Spinal cord (tissue), 10 donors: ENCODE results near the gene UBQLNL. TPM values are rescaled to one million over a fixed set of nuclear protein-coding genes. Genes with fewer than 3 reads are reported as not detected.

ENCODE experiments used
- DNase-seq, 6 donors: peaks; one replicate each; pipeline versions ENCODE4 v3.0.0 to v3.0.0-alpha.2; 2013 to 2015; ENCODE audit warnings: low spot score in 6 of 6, low read depth in 4 of 6
- H3K27ac ChIP-seq: one replicate; pipeline ENCODE4 v1.5.1; 2013; ENCODE audit warnings: low read depth, low read length, control low read depth
- H3K27me3 ChIP-seq: one replicate; pipeline ENCODE4 v1.6.1; 2013; ENCODE audit warnings: low read length; ENCODE audit not compliant: control insufficient read depth, insufficient read depth
- H3K36me3 ChIP-seq: one replicate; pipeline ENCODE4 v1.6.1; 2013; ENCODE audit warnings: low read length; ENCODE audit not compliant: control insufficient read depth, insufficient read depth
- H3K4me1 ChIP-seq: one replicate; pipeline ENCODE4 v1.6.1; 2013; ENCODE audit warnings: low read length; ENCODE audit not compliant: control insufficient read depth, insufficient read depth
- H3K4me3 ChIP-seq: one replicate; pipeline ENCODE4 v1.5.1; 2013; ENCODE audit warnings: low read depth, low read length, control low read depth
- H3K9me3 ChIP-seq: one replicate; pipeline ENCODE4 v1.6.1; 2013; ENCODE audit warnings: low read length; ENCODE audit not compliant: control insufficient read depth, insufficient read depth
- WGBS: methylation state at CpG from one replicate; pipeline ENCODE4 v1.1.5; 2013; ENCODE audit warnings: missing lambda C conversion rate; ENCODE audit not compliant: insufficient coverage; 5-methylcytosine and 5-hydroxymethylcytosine counted together
- polyA plus RNA-seq, 2 donors: library from polyadenylated mRNA; unstranded; fragments of 120-200 nt; gene quantifications; one replicate each; pipeline ENCODE4 v1.2.1, GENCODE V29; 2013; ENCODE audit not compliant: insufficient read length in 2 of 2
- total RNA-seq, 2 donors: library from RNA; depleted of rRNA in 1 of 2; stranded (reverse); fragments of 120-200 nt in 1 of 2; fragments of >200 nt in 1 of 2; gene quantifications; one replicate each; pipeline versions ENCODE4 v1.2.3 to v1.2.4, GENCODE V29; 2013 to 2014
- donor health status: healthy.

Gene UBQLNL
- total and polyA plus RNA-seq, 4 donors = 0.30 to 0.59 (median 0.44) TPM

- DNase-seq = no peak
- Histone ChIP-seq H3K4me3 (no peak overlapping the region), H3K27me3 (no peaks in the 10 kb centered on the region), H3K9me3 (no peaks in the 10 kb centered on the region), H3K36me3 (no peaks in the 10 kb centered on the region), H3K27ac (no peak overlapping the region), H3K4me1 (no peaks in the 10 kb centered on the region)
- 60% methylated on average over 1 of the region's 1 CpG for WGBS
Observed at GRCh38 chr11:5541427-5541826, 24.9 kb upstream of the UBQLNL start.

DNA sequence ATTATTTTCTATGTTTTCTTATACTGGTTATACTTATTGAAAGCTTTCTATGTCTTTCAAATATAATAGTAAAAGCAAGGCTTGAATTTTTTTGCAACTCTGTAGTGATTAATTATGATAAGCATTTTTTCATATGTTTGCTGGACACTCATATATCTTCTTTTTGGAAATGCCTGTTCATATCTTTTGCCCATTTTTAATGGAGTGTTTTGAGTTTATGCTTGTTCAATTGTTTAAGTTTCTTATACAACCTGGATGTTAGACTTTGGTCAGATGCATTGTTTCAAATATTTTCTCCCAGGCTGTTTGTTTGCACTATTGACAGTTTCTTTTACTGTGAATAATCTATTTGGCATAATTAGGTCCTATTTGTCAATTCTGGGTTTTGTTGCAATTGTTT lies 20.0 kb upstream of the UBQLNL start:
- no peak for DNase-seq
- Histone ChIP-seq H3K36me3 (no peaks in the 10 kb centered on the region), H3K4me1 (no peaks in the 10 kb centered on the region), H3K9me3 (no peaks in the 10 kb centered on the region), H3K4me3 (no peak overlapping the region), H3K27me3 (no peaks in the 10 kb centered on the region), H3K27ac (no peak overlapping the region)

DNA sequence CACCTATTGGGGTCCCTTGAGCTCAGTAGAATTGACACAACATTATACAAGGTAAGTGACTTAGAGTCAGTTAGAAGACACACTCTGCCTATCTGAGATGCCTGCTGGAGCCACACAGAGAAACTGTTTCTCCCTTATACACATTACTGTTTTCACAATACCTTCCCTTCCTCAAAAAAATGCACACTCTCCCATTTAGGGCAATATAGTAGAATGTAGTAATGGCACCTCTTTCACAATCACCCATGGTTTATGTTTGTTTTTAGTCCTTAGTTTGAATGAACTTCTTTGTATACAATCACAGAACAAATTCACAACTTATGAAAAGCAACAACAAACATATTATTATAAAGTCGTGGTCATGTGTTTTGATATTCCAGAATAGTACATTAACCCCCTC lies 17.5 kb upstream of the UBQLNL start:
- H3K9me3 ChIP-seq = no peaks in the 10 kb centered on the region
- H3K27me3 ChIP-seq = no peaks in the 10 kb centered on the region
- H3K36me3 ChIP-seq = no peaks in the 10 kb centered on the region
- no peaks in the 10 kb centered on the region for H3K4me1 ChIP-seq
- no CpG with 5 or more reads among the region's 1 CpG for WGBS
- no peak for DNase-seq
- no peak overlapping the region for H3K4me3 ChIP-seq
- H3K27ac ChIP-seq = no peak overlapping the region

- WGBS = 75% methylated on average over 1 of the region's 2 CpGs
- H3K36me3 ChIP-seq = no peaks in the 10 kb centered on the region
Observed at GRCh38 chr11:5531053-5531831, 14.7 kb upstream of the UBQLNL start.

GRCh38 chr11:5528495-5528894 lies 12.0 kb upstream of the UBQLNL start:
- H3K27me3 ChIP-seq = no peaks in the 10 kb centered on the region
- no peak overlapping the region for H3K4me3 ChIP-seq
- H3K9me3 ChIP-seq = no peaks in the 10 kb centered on the region
- H3K36me3 ChIP-seq = no peaks in the 10 kb centered on the region
- H3K4me1 ChIP-seq = no peaks in the 10 kb centered on the region
- no peak overlapping the region for H3K27ac ChIP-seq
- DNase-seq = no peak
- WGBS = no CpG with 5 or more reads among the region's 1 CpG

More at GRCh38 chr11:5531053-5531831, 14.7 kb upstream of the UBQLNL start:
- H3K4me1 ChIP-seq = no peaks in the 10 kb centered on the region
- H3K27me3 ChIP-seq = no peaks in the 10 kb centered on the region
- no peak overlapping the region for H3K27ac ChIP-seq
- no peak for DNase-seq
- no peak overlapping the region for H3K4me3 ChIP-seq
- no peaks in the 10 kb centered on the region for H3K9me3 ChIP-seq

- Histone ChIP-seq H3K27me3 (no peaks in the 10 kb centered on the region), H3K36me3 (no peaks in the 10 kb centered on the region), H3K4me3 (no peak overlapping the region), H3K4me1 (no peaks in the 10 kb centered on the region), H3K9me3 (no peaks in the 10 kb centered on the region), H3K27ac (no peak overlapping the region)
- 97% methylated on average over 5 of the region's 5 CpGs for WGBS
- DNase-seq = no peak
Observed at GRCh38 chr11:5527716-5528115, 11.2 kb upstream of the UBQLNL start.

GRCh38 chr11:5524756-5525155 lies 8.3 kb upstream of the UBQLNL start:
- no peaks in the 10 kb centered on the region for H3K36me3 ChIP-seq
- no peak overlapping the region for H3K27ac ChIP-seq
- H3K9me3 ChIP-seq = no peaks in the 10 kb centered on the region
- H3K27me3 ChIP-seq = no peaks in the 10 kb centered on the region
- no peak overlapping the region for H3K4me3 ChIP-seq
- no peaks in the 10 kb centered on the region for H3K4me1 ChIP-seq
- DNase-seq = no peak
- 50% methylated on average over 2 of the region's 3 CpGs for WGBS

DNA sequence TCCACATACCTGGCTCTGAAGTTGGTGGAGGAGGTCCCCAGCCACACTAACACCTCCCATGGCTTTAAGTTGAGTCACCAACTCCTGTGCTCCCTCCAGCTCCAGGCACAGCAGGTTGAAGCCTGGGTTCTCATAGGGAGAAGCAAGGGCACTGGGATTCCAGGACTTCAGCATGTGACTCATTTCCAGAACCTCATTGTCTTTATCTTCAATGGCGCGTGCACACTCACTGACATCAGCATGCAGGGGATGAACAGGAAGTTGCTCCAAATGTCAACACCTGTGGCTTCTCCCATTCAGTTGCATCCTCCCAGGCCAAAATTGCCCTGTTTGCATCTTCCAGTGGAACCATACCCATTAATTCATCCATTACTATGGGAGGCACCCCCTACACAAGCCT lies 5.8 kb upstream of the UBQLNL start:
- H3K36me3 ChIP-seq = no peaks in the 10 kb centered on the region
- no peak overlapping the region for H3K4me3 ChIP-seq
- H3K27ac ChIP-seq = no peak overlapping the region
- DNase-seq = no peak
- no peaks in the 10 kb centered on the region for H3K4me1 ChIP-seq
- H3K9me3 ChIP-seq = no peaks in the 10 kb centered on the region
- no peaks in the 10 kb centered on the region for H3K27me3 ChIP-seq
- 100% methylated on average over 2 of the region's 2 CpGs for WGBS

DNA sequence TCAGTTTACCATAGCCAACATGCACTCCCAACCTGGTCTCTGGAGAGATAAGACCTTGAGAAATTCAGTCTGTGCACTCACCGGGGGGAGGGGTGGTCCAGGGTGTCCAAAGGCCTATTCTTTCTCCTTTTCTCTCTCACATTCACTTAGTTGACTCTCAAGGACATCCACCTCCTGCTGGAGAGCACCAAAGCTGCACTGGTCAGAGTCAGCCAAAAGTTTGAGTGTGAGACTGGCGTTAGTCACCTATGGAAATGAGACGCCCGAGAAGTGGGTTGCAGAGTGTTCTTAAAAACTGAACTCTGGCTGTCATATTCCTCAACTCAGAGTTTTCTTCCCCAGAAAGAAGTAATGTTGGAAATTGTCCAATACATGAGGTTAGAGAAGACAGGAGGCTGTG lies 5.0 kb upstream of the UBQLNL start:
- H3K4me1 ChIP-seq = no peaks in the 10 kb centered on the region
- WGBS = 100% methylated on average over 1 of the region's 4 CpGs
- no peak overlapping the region for H3K27ac ChIP-seq
- no peak overlapping the region for H3K4me3 ChIP-seq
- DNase-seq = no peak
- H3K9me3 ChIP-seq = no peaks in the 10 kb centered on the region
- no peaks in the 10 kb centered on the region for H3K27me3 ChIP-seq
- H3K36me3 ChIP-seq = no peaks in the 10 kb centered on the region

DNA sequence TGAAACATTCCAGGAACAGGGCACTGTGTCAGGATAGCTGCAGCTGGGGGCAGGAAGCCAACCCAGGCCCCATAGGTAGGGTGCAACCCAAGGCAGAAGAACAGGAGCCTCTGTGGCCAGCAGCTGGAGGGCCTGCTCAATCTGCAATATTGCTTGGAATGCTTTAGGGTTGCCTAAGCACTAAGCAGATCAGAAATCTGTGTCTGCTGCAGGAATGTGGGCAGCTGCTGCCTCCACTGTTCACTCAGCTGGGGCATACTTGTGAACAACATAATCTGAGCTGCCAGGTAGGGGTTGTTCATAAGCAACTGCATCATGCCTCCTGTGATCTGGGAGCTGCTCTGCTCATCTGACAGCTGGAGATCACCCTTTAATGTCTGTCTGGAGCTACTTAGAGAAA lies 1.7 kb downstream of the UBQLNL start:
- Histone ChIP-seq H3K4me3 (no peak overlapping the region), H3K27me3 (no peaks in the 10 kb centered on the region), H3K4me1 (no peaks in the 10 kb centered on the region)

More for the DNA sequence above, 1.7 kb downstream of the UBQLNL start:
- DNase-seq = no peak
- no peaks in the 10 kb centered on the region for H3K9me3 ChIP-seq
- no peaks in the 10 kb centered on the region for H3K36me3 ChIP-seq
- H3K27ac ChIP-seq = no peak overlapping the region
